Lower lobe of right lung (tissue), 2 donors: ENCODE results near the gene BCL11A. TPM values are rescaled to one million over a fixed set of nuclear protein-coding genes. Genes with fewer than 3 reads are reported as not detected.

Experiments
- ATAC-seq, 2 donors: fragments of 200-7000 bp; cut with Tn5 transposase; one replicate each; pipeline ENCODE4 v1.9.1; 2020 to 2022; ENCODE audit warnings: mild to moderate bottlenecking in 2 of 2, moderate library complexity in 2 of 2
- DNase-seq: peaks from one replicate; pipeline ENCODE4 v3.0.0-alpha.2; 2020
- H3K27ac ChIP-seq: fragments of 200-600 bp; one replicate; pipeline ENCODE4 v1.8.0; 2022
- H3K27me3 ChIP-seq: fragments of 200-600 bp; one replicate; pipeline ENCODE4 v1.8.0; 2022; ENCODE audit warnings: low read depth
- H3K36me3 ChIP-seq: fragments of 200-600 bp; one replicate; pipeline ENCODE4 v1.8.0; 2022; ENCODE audit warnings: mild to moderate bottlenecking
- H3K4me1 ChIP-seq: fragments of 200-600 bp; one replicate; pipeline ENCODE4 v1.8.0; 2022
- H3K4me3 ChIP-seq: fragments of 200-600 bp; one replicate; pipeline ENCODE4 v1.8.0; 2022; ENCODE audit warnings: mild to moderate bottlenecking
- H3K9me3 ChIP-seq: fragments of 200-600 bp; one replicate; pipeline ENCODE4 v1.8.0; 2022
- intact Hi-C: fragments of 100-400 bp; cut with DNase I; formaldehyde crosslinking; loops from one replicate; pipeline ENCODE4 v1.11.0; 2022
- total RNA-seq: library from RNA; stranded (reverse); fragmentation: NEBNext Ultra II Directional; extraction: Animal tissue kit (Norgen Biotek cat#: 25700); gene quantifications from one replicate; pipeline ENCODE4 v1.2.1, GENCODE V29; 2021
- TF ChIP-seq, protein P1 (sequence below): fragments of 200-600 bp; IDR thresholded peaks from one replicate; pipeline ENCODE4 v1.8.0; 2022; ENCODE audit warnings: antibody characterized with exemption, mild to moderate bottlenecking
- donor health status: DM: no; HTN: yes; CAD: no; lungs with severe emphysema.

BCL11A gene
- total RNA-seq, 1 donor from 2014 or later: 9.7 TPM

- Histone ChIP-seq H3K4me1 (peaks cover 8% of the 10 kb centered on the region), H3K36me3 (no peaks in the 10 kb centered on the region), H3K9me3 (no peaks in the 10 kb centered on the region), H3K27me3 (no peaks in the 10 kb centered on the region), H3K27ac (no peak overlapping the region), H3K4me3 (no peak overlapping the region)
- intact Hi-C loops: no loop called here
- ATAC-seq (no peak), DNase-seq (no peak)
- TF ChIP-seq, protein P1, sequence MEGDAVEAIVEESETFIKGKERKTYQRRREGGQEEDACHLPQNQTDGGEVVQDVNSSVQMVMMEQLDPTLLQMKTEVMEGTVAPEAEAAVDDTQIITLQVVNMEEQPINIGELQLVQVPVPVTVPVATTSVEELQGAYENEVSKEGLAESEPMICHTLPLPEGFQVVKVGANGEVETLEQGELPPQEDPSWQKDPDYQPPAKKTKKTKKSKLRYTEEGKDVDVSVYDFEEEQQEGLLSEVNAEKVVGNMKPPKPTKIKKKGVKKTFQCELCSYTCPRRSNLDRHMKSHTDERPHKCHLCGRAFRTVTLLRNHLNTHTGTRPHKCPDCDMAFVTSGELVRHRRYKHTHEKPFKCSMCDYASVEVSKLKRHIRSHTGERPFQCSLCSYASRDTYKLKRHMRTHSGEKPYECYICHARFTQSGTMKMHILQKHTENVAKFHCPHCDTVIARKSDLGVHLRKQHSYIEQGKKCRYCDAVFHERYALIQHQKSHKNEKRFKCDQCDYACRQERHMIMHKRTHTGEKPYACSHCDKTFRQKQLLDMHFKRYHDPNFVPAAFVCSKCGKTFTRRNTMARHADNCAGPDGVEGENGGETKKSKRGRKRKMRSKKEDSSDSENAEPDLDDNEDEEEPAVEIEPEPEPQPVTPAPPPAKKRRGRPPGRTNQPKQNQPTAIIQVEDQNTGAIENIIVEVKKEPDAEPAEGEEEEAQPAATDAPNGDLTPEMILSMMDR: no peak
Observed at GRCh38 chr2:60523963-60524362, 29.5 kb downstream of the BCL11A start.

- TF ChIP-seq, protein P1: no peak
- no peak for ATAC-seq
- H3K27ac ChIP-seq: no peak overlapping the region
Observed at GRCh38 chr2:60522462-60522861, 31.0 kb downstream of the BCL11A start.

DNA sequence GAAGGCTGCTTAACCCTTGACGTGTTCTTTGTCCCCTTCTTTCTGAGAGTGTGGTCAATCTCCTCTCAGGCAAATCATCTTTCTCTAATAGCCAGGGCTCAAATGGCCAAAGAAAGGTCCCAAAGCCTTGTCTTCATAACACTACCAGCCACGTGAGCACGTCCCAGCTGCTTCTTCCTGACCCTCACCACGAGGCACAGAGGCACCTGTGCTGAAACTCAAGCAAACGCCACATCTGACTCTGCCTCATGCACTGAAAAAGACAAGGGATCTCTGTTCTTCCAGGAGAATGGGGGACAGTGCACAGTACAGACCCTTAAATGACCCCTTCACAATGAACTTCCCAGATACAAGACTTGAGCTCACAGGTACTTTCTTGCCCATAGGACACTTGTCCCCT, 31.8 kb downstream of the BCL11A start:
- H3K9me3 ChIP-seq: no peaks in the 10 kb centered on the region
- ATAC-seq (no peak), DNase-seq (no peak)
- no peaks in the 10 kb centered on the region for H3K36me3 ChIP-seq
- intact Hi-C loops: no loop called here
- H3K27ac ChIP-seq: no peak overlapping the region
- no peaks in the 10 kb centered on the region for H3K4me1 ChIP-seq
- H3K27me3 ChIP-seq: no peaks in the 10 kb centered on the region
- H3K4me3 ChIP-seq: no peak overlapping the region
- TF ChIP-seq, protein P1: no peak

More at GRCh38 chr2:60522462-60522861, 31.0 kb downstream of the BCL11A start:
- Histone ChIP-seq H3K27me3 (no peaks in the 10 kb centered on the region), H3K9me3 (no peaks in the 10 kb centered on the region), H3K4me3 (no peak overlapping the region), H3K36me3 (no peaks in the 10 kb centered on the region), H3K4me1 (no peaks in the 10 kb centered on the region)
- no peak for DNase-seq
- intact Hi-C loops: no loop called here

GRCh38 chr2:60520917-60521539, 32.4 kb downstream of the BCL11A start:
- Histone ChIP-seq H3K27ac (no peak overlapping the region), H3K27me3 (no peaks in the 10 kb centered on the region), H3K4me3 (no peak overlapping the region), H3K36me3 (no peaks in the 10 kb centered on the region), H3K4me1 (no peaks in the 10 kb centered on the region), H3K9me3 (no peaks in the 10 kb centered on the region)
- DNase-seq (no peak), ATAC-seq (no peak)
- TF ChIP-seq, protein P1: no peak
- intact Hi-C loops: no loop called here

GRCh38 chr2:60520151-60520876, 33.1 kb downstream of the BCL11A start:
- ATAC-seq: no peak
- TF ChIP-seq, protein P1: no peak
- Histone ChIP-seq H3K4me1 (no peaks in the 10 kb centered on the region), H3K9me3 (no peaks in the 10 kb centered on the region), H3K27ac (no peak overlapping the region), H3K27me3 (no peaks in the 10 kb centered on the region), H3K4me3 (no peak overlapping the region), H3K36me3 (no peaks in the 10 kb centered on the region)
- DNase-seq: no peak
- intact Hi-C loops: no loop called here
